Measurements from ENCODE around the gene UGT1A7.

The UGT1A7 gene

GRCh38 chr2:233799087-233799665 is 117.5 kb downstream of the UGT1A7 start:
- DNase-seq (ENCODE audit: low spot score), result no peak

GRCh38 chr2:233799716-233800115 is 118.0 kb downstream of the UGT1A7 start:
- no peak for DNase-seq (ENCODE audit: low spot score)

- DNase-seq (ENCODE audit: low spot score), result no peak
Observed at GRCh38 chr2:233800208-233800607, 118.5 kb downstream of the UGT1A7 start.

- DNase-seq (ENCODE audit: low spot score), result no peak
Observed at GRCh38 chr2:233801357-233802131, 119.8 kb downstream of the UGT1A7 start.

- DNase-seq (ENCODE audit: low spot score), result no peak
Observed at GRCh38 chr2:233802132-233802815, 120.6 kb downstream of the UGT1A7 start.

GRCh38 chr2:233803292-233803911 is 121.7 kb downstream of the UGT1A7 start:
- DNase-seq (ENCODE audit: low spot score), result no peak

- DNase-seq (ENCODE audit: low spot score), result no peak
Observed at GRCh38 chr2:233803994-233804393, 122.3 kb downstream of the UGT1A7 start.

- no peak for DNase-seq (ENCODE audit: low spot score)
Observed at GRCh38 chr2:233807215-233807865, 125.6 kb downstream of the UGT1A7 start.

GRCh38 chr2:233807966-233808935 is 126.5 kb downstream of the UGT1A7 start:
- no peak for DNase-seq (ENCODE audit: low spot score)

- DNase-seq (ENCODE audit: low spot score), result no peak
Observed at GRCh38 chr2:233810385-233810784, 128.7 kb downstream of the UGT1A7 start.

GRCh38 chr2:233811087-233811486 is 129.4 kb downstream of the UGT1A7 start:
- no peak for DNase-seq (ENCODE audit: low spot score)

- DNase-seq (ENCODE audit: low spot score), result no peak
Observed at GRCh38 chr2:233811732-233812131, 130.0 kb downstream of the UGT1A7 start.

- DNase-seq (ENCODE audit: low spot score), result no peak
Observed at GRCh38 chr2:233813236-233814055, 131.7 kb downstream of the UGT1A7 start.

- no peak for DNase-seq (ENCODE audit: low spot score)
Observed at GRCh38 chr2:233814056-233814835, 132.5 kb downstream of the UGT1A7 start.

- DNase-seq (ENCODE audit: low spot score), result no peak
Observed at GRCh38 chr2:233815861-233816260, 134.2 kb downstream of the UGT1A7 start.

GRCh38 chr2:233816334-233816733 is 134.6 kb downstream of the UGT1A7 start:
- DNase-seq (ENCODE audit: low spot score), result no peak

GRCh38 chr2:233816771-233817170 is 135.1 kb downstream of the UGT1A7 start:
- DNase-seq (ENCODE audit: low spot score), result no peak

GRCh38 chr2:233817361-233817911 is 135.7 kb downstream of the UGT1A7 start:
- no peak for DNase-seq (ENCODE audit: low spot score)
